ENCODE data around the gene SLC47A2.

Gene SLC47A2

GRCh38 chr17:19664136-19664820 lies 52.1 kb downstream of the SLC47A2 start:
- DNase-seq (ENCODE audit: low spot score) = no peak

- DNase-seq (ENCODE audit: low spot score) = no peak
Measured at GRCh38 chr17:19663097-19663496, 53.3 kb downstream of the SLC47A2 start.

GRCh38 chr17:19661121-19661520 lies 55.3 kb downstream of the SLC47A2 start:
- DNase-seq (ENCODE audit: low spot score) = no peak

GRCh38 chr17:19660219-19660870 lies 56.0 kb downstream of the SLC47A2 start:
- DNase-seq (ENCODE audit: low spot score) = no peak

- no peak for DNase-seq (ENCODE audit: low spot score)
Measured at GRCh38 chr17:19659366-19660177, 56.8 kb downstream of the SLC47A2 start.

DNA sequence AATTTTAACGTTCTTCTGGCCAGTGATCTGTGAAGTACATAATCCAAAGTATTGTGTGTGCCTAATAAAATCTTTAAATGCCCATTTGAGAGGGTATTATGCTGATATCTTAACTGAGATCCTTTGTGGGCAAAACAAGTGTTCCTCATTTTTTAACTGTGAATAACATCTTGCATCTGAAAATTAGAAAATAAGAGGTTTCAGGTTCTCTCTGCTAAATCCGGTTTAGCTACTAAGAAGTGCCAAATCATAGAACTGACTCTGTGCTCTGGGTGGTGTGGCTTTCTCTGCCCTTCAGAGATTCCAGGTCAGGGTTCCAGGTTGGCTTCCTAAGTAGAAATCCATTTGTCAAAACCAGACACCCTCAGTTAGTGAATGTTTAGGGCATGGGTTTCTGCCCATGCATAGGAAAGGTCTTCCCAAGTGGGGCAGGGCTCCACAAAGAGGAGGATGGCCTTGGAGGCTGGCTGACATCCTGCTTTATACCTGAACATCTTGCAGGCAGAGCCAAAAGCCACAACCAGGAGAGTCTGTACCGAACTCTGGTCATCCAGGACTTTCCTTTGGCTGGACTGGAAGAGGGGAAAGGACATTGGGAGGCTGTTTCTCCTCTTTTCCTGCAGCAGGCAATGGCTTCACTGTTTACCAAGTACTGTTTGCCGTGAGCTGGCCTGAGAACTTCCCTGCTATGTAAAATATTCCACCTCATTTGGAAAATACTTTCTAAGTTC lies 59.4 kb downstream of the SLC47A2 start:
- DNase-seq (ENCODE audit: low spot score) = no peak

- no peak for DNase-seq (ENCODE audit: low spot score)
Measured at GRCh38 chr17:19656336-19656735, 60.0 kb downstream of the SLC47A2 start.

DNA sequence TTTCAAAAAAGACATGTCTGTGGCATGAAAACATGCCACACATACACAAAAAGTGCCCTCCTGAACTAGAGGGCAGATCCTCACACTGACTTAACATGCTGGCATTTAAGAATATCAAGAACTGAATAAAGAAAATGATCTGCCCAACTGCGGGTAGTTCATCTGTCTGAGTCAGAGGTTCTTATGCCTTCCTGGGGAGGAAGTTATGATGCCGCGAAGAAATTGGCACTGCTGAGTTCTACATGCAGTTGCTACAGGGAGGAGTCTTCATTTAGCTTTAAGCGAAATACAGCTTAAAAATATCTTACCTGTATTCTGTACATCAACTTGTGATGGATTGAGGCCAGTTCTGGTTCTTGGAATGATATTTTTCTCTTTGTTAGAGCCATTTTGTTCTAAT lies 61.5 kb downstream of the SLC47A2 start:
- DNase-seq (ENCODE audit: low spot score) = no peak

DNA sequence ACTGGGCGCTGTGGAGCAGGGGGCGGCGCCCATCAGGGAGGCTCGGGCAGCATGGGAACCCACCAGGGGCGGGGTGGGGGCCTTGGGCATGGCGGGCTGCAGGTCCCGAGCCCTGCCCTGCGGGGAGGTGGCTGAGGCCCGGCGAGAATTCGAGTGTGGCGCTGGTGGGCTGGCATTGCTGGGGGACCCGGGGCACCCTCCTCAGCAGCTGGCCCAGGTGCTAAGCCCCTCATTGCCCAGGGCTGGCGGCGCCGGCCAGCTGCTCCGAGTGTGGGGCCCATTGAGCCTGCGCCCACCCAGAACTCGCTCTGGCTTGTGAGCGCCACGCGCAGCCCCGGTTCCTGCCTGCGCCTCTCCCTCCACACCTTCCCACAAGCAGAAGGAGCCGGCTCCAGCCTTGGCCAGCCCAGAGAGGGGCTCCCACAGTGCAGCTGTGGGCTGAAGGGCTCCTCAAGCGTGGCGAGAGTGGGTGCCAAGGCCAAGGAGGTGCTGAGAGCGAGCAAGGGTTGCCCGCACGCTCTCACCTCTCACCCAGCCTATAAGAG lies 62.0 kb downstream of the SLC47A2 start:
- DNase-seq (ENCODE audit: low spot score) = no peak

GRCh38 chr17:19652595-19652994 lies 63.8 kb downstream of the SLC47A2 start:
- DNase-seq (ENCODE audit: low spot score) = no peak

GRCh38 chr17:19651451-19652238 lies 64.7 kb downstream of the SLC47A2 start:
- DNase-seq (ENCODE audit: low spot score) = no peak

- DNase-seq (ENCODE audit: low spot score) = peak; percentile 29
Measured at GRCh38 chr17:19650826-19651225, 65.6 kb downstream of the SLC47A2 start.

GRCh38 chr17:19649274-19649541 lies 67.2 kb downstream of the SLC47A2 start:
- DNase-seq (ENCODE audit: low spot score) = no peak

DNA sequence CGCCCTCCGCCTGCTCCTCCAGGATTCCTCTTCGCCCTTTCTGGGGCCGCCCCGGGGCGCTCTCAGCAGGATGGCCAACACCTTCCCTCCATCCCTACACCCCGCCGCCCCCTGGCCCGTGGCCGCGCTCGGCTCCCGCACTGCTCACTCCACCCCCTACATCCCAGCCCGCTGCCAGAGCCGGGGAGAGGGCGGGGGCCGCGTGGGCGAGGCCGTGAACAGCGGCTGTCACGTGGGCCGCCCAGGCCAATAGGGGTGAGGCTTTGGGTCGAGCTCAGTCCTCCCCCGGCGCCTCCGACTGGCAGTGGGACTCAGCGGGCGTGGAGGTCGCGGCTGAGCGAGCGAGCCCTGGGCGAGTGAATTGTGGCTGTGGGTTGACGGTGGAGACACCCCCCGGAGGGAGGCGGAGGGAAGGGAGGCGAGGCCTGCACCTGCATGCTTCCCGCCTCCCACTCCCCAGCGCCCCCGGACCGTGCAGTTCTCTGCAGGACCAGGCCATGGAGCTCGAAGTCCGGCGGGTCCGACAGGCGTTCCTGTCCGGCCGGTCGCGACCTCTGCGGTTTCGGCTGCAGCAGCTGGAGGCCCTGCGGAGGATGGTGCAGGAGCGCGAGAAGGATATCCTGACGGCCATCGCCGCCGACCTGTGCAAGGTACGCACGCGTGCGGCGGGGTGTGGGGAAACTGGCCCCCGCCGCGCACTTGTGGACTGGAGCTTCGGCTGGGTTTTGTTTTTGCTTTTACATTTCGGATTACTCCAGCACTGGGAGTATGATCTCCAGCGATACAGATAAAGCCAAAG lies 67.7 kb downstream of the SLC47A2 start, which contains the start of gene ALDH3A2:
TSS of gene ALDH3A2 (plus strand) at position 277 of the 799 bp plus-strand sequence. CDS start at position 498, 221 bp downstream.
- peak; percentile 99 for DNase-seq (ENCODE audit: low spot score)

DNA sequence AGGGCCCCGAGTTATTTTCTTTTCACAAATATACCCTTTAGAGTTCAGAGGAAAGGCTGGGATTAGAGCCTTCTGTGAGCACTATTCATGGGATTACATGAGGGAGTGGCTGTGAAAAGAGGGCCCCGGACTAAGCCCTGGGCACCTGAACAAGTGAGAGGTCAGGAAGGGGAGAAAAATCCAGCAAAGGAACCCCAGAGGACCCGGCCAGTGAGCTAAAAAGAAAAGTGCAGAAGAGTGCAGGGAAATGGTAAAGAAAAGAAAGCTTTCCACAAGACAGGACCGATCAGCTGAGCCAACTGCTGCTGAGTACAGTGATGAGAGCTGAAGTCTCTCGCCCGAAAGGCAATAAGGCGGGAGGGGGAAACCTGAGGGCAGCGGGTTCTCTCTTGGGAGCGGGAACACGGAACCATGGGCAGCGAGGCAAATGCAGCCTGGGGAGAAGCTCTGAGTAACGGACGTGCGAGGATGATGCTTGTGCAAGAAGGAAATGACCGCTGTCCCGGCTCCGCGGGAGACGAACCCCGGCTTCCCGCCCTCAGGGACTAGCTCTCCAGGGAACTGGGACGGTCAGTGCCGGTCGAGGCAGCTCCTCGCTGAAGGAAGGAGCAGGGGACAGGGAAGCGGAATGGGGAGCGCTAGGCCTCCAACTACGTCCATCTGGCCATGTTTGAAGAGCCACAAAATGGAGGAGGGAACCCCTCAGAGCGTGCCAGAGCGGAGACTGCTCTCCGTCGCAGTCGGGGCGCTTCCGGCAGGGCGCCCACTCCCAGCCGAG lies 68.5 kb downstream of the SLC47A2 start:
- DNase-seq (ENCODE audit: low spot score) = peak; percentile 73

DNA sequence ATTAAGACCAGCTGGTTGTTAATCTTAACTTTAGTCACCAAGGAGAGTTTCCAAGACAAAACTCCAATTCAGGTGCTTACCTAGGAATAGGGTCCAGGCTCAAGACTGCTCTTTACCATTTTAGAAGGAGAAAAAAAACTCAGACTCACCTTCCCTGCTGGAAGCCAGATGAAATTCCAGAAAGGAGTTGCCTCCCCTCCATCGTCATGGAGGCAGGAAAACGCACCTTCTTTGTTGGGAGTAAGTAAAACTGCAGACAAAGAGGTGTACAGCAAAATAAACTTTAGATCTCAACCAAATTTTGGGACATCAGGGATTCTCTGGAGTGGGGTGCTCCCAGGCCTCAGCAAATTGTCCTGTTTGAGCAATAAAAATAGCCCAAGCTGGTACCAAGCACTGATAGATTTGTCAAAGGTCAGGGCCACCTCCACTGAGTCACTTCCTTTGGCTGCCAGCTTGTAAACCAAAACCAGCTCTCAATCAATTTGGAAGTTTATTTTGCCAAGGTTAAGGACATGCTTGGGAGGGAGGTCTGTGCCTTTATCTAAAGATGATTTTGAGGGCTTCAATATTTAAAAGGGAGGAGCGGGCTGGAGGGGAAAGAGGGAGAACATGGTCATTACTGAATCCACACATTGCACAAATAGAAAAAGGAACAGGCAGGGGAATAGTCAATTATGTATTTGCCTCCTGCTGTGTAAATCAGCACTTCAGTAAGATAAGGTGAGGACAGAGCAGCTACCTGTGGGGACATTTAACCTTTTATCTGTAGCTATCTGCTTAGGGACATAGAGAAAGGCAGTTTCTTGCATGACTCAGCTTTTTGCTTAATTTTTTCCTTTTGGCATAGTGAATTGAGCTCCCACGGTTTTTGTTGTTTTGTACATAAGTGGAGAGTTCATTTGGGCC lies 69.3 kb downstream of the SLC47A2 start:
- no peak for DNase-seq (ENCODE audit: low spot score)

GRCh38 chr17:19645734-19646201 lies 70.6 kb downstream of the SLC47A2 start:
- DNase-seq (ENCODE audit: low spot score) = no peak

DNA sequence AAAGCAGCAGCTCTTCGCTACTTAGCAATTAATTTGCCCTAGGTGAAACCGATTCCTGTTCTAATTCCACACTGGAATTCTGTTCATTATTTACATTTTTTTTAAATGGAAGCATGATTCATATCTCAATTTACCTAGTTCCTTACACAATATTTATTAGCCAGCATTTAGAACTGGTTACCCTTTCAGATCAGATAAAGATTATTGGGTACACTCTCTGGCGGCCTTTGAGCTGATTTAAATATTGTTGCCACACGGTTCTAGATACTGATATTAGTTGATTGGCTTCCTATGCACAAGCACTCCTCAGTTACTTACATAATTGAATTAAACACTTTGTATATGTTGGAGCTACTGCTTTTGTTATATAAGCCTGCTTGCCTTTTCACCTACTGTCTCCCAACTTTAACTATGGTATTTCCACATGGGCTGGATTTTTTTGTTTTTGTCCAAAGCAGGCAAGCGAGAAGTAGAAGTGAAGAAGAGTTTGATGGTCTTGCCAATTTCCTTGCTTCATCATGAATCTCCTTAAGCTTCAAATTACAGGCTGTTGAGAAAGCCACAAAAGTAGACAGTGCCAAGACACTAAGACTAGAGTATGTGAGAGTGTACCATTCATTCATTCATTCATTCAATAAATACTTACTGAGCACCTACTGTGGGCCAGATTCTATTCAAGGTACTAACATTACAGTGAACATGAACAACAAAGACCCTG lies 71.7 kb downstream of the SLC47A2 start:
- no peak for DNase-seq (ENCODE audit: low spot score)
